K562 (cell line): ENCODE results near the gene GPHA2. TPM values are rescaled to one million over a fixed set of nuclear protein-coding genes. Genes with fewer than 3 reads are reported as not detected.

Source experiments
- BHLHE40 ChIP-seq: IDR thresholded peaks from 2 replicates; pipeline ENCODE4 v1.6.1; 2011; ENCODE audit warnings: low read length, improper control_type of control experiment
- CBFA2T2 ChIP-seq: fragments of 450-650 bp; conservative IDR thresholded peaks from 2 replicates; pipeline ENCODE4 v1.6.1; 2017; ENCODE audit warnings: mild to moderate bottlenecking
- CBX2 ChIP-seq: fragments of 200-600 bp; sonication (generic); IDR thresholded peaks from one replicate; pipeline ENCODE4 v1.6.1; 2012; ENCODE audit warnings: mild to moderate bottlenecking, low read length, inconsistent platforms; ENCODE audit not compliant: insufficient read depth, poor library complexity, severe bottlenecking
- CUX1 ChIP-seq: fragments of 200-800 bp; sonication (Bioruptor generic); IDR thresholded peaks from 2 replicates; pipeline ENCODE4 v1.6.1; 2016; ENCODE audit warnings: missing genetic modification characterization, missing compliant biosample characterization
- EGR1 ChIP-seq: fragments of 450-650 bp; conservative IDR thresholded peaks from 2 replicates; pipeline ENCODE4 v1.6.1; 2017; ENCODE audit warnings: mild to moderate bottlenecking
- FIP1L1 ChIP-seq: fragments of 200-400 bp; formaldehyde crosslinking; IDR thresholded peaks from 2 replicates; pipeline ENCODE4 v1.6.1; 2018; ENCODE audit warnings: mild to moderate bottlenecking, low read depth, low read length; ENCODE audit not compliant: poor library complexity, severe bottlenecking
- HDAC1 ChIP-seq, 2 experiments: fragments of 450-650 bp; IDR thresholded peaks; 2 replicates each; pipeline ENCODE4 v1.6.1; 2016 to 2017; ENCODE audit warnings: inconsistent platforms in 1 of 2, mild to moderate bottlenecking in 1 of 2, moderate library complexity in 1 of 2
- HIVEP1 ChIP-seq: fragments of 250-450 bp; sonication (Bioruptor Pico); IDR thresholded peaks from 2 replicates; pipeline ENCODE4 v1.4.0; 2020; ENCODE audit warnings: mild to moderate bottlenecking
- MLLT1 ChIP-seq, 2 experiments: fragments of 450-650 bp; IDR thresholded peaks; 2 replicates each; pipeline ENCODE4 v1.6.1; 2016
- NFRKB ChIP-seq: fragments of 450-650 bp; IDR thresholded peaks from 2 replicates; pipeline ENCODE4 v1.6.1; 2016; ENCODE audit warnings: low read depth
- POLR2A ChIP-seq: fragments of 450-650 bp; conservative IDR thresholded peaks from 2 replicates; pipeline ENCODE4 v1.6.1; 2016
- PPARD ChIP-seq: fragments of 250-450 bp; sonication (Bioruptor Pico); IDR thresholded peaks from 2 replicates; pipeline ENCODE4 v1.8.0; 2022; ENCODE audit warnings: inconsistent platforms, mild to moderate bottlenecking, moderate library complexity
- SMARCE1 ChIP-seq: fragments of 450-650 bp; IDR thresholded peaks from 2 replicates; pipeline ENCODE4 v1.7.1; 2016; ENCODE audit warnings: mild to moderate bottlenecking
- STAT5B ChIP-seq: fragments of 250-450 bp; sonication (Bioruptor Pico); IDR thresholded peaks from 2 replicates; pipeline ENCODE4 v1.8.0; 2021; ENCODE audit warnings: mild to moderate bottlenecking, inconsistent platforms
- TBP ChIP-seq: optimal IDR thresholded peaks from 2 replicates; pipeline ENCODE3; 2011; ENCODE audit warnings: low read depth, low read length, improper control_type of control experiment
- ZBED1 ChIP-seq: IDR thresholded peaks from 2 replicates; pipeline ENCODE4 v1.6.1; 2014
- ZNF507 ChIP-seq: conservative IDR thresholded peaks from 2 replicates; pipeline ENCODE4 v1.6.1; 2017; ENCODE audit warnings: missing genetic modification characterization, missing compliant biosample characterization
- ZNF518B ChIP-seq: fragments of 250-450 bp; sonication (Bioruptor Pico); IDR thresholded peaks from 2 replicates; pipeline ENCODE4 v1.5.0; 2021; ENCODE audit warnings: mild to moderate bottlenecking, moderate library complexity
- ZNF699 ChIP-seq: fragments of 250-450 bp; sonication (Bioruptor Pico); IDR thresholded peaks from 2 replicates; pipeline ENCODE4 v1.8.0; 2021; ENCODE audit warnings: mild to moderate bottlenecking, moderate library complexity; ENCODE audit not compliant: insufficient replicate concordance
- polyA plus RNA-seq, 8 experiments: library from polyadenylated mRNA; depleted of rRNA in 4 of 8; stranded (reverse) in 5 of 8; unstranded in 3 of 8; fragments of >200 nt; fragmentation: Nextera tagmentation in 2 of 8; fragmentation: Illumina TruSeq in 1 of 8; extraction: Ambion mirVana in 2 of 8; extraction: Trizol in 1 of 8; gene quantifications; 2 replicates each; pipeline versions ENCODE4 v1.2.1 to v1.2.3, GENCODE V29; 2011 to 2014; ENCODE audit warnings: inconsistent platforms in 1 of 8, missing spikeins in 1 of 8
- total RNA-seq, 7 experiments: library from RNA; depleted of rRNA in 6 of 7; stranded (reverse); fragments of >200 nt in 6 of 7; fragmentation: Illumina TruSeq in 2 of 7; extraction: Trizol in 2 of 7; gene quantifications; 2 replicates each; pipeline versions ENCODE4 v1.2.1 to v1.2.3, GENCODE V29; 2011 to 2021; ENCODE audit warnings: low replicate concordance in 1 of 7

GPHA2 gene
- total and polyA plus RNA-seq, 9 of the 15 experiments (the other 6 are each of a cell fraction or from before 2014, with no cell fraction given) = 0.17 to 0.22 TPM; not detected in 7

- no peak for TF ChIP-seq CUX1 (CRISPR knock-in tag)
- no peak for TF ChIP-seq MLLT1 (IDR thresholded peaks at IDR 0.05)
- no peak for TF ChIP-seq ZNF518B (CRISPR knock-in tag)
- no peak for TF ChIP-seq SMARCE1
- no peak for TF ChIP-seq HIVEP1 (CRISPR knock-in tag)
- peak; percentile 73 for TF ChIP-seq TBP
- no peak for TF ChIP-seq PPARD
- no peak for TF ChIP-seq ZNF699 (CRISPR knock-in tag)
- TF ChIP-seq BHLHE40 = 0 out of 2 replicates have a peak, but pooled peaks have one; percentile 34
- TF ChIP-seq HDAC1 (IDR thresholded peaks at IDR 0.05) = peak in 1 of 2 experiments; percentile 67; a peak in 2 of 4 replicates
- TF ChIP-seq NFRKB = peak; percentile 33; the same call in 1 of the 2 replicates
- no peak for TF ChIP-seq CBX2
- peak; percentile 86 for TF ChIP-seq POLR2A
- TF ChIP-seq STAT5B = no peak
- TF ChIP-seq FIP1L1 = peak; percentile 34
- no peak for TF ChIP-seq ZNF507 (tag)
- peak; percentile 89 for TF ChIP-seq EGR1
- TF ChIP-seq ZBED1 = no peak
- TF ChIP-seq CBFA2T2 = no peak
Observed at GRCh38 chr11:64916775-64917662, 18.7 kb downstream of the GPHA2 start, which contains the start of gene ATG2A (continued).
